ENCODE measurements around the gene PPP1R13L. TPM values are rescaled to one million over a fixed set of nuclear protein-coding genes. Genes with fewer than 3 reads are reported as not detected.
"Not testable (repeated sequence)": the region's sequence is repeated elsewhere in the genome, so short reads cannot be mapped to it uniquely, and the experiment has no call there.

PPP1R13L gene
- total and polyA plus RNA-seq, 4 donors = 0.51 to 7.7 (median 4.9) TPM

DNA sequence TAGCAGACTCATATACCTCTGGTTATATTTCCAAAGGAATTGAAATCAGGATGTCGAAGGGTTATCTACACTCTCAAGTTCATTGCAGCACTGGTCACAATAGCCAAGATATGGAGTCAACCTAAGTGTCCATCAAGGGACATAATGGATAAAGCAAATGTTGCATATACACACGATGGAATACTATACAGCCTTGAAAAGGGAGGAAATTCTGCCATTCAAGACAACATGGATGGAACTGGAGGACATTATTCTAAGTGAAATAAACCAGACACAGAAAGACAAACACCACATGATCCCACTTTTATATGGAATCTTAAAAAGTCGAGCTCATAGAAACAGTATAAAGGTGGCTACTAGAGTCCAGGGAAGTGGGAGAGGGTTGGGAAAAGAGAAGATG, 32.5 kb upstream of the PPP1R13L start:
- TF ChIP-seq HNF4A (conservative IDR thresholded peaks at IDR 0.05) = no peak
- no peak for TF ChIP-seq ATF3 (IDR thresholded peaks at IDR 0.05)
- TF ChIP-seq ZBTB33 (IDR thresholded peaks at IDR 0.05) = no peak
- TF ChIP-seq EGR1 (IDR thresholded peaks at IDR 0.05; ENCODE audit: low read depth in 2 of 2) = no peak
- no peak for TF ChIP-seq HNF4G (IDR thresholded peaks at IDR 0.05)
- TF ChIP-seq YY1 (IDR thresholded peaks at IDR 0.05) = no peak
- TF ChIP-seq, protein P1, sequence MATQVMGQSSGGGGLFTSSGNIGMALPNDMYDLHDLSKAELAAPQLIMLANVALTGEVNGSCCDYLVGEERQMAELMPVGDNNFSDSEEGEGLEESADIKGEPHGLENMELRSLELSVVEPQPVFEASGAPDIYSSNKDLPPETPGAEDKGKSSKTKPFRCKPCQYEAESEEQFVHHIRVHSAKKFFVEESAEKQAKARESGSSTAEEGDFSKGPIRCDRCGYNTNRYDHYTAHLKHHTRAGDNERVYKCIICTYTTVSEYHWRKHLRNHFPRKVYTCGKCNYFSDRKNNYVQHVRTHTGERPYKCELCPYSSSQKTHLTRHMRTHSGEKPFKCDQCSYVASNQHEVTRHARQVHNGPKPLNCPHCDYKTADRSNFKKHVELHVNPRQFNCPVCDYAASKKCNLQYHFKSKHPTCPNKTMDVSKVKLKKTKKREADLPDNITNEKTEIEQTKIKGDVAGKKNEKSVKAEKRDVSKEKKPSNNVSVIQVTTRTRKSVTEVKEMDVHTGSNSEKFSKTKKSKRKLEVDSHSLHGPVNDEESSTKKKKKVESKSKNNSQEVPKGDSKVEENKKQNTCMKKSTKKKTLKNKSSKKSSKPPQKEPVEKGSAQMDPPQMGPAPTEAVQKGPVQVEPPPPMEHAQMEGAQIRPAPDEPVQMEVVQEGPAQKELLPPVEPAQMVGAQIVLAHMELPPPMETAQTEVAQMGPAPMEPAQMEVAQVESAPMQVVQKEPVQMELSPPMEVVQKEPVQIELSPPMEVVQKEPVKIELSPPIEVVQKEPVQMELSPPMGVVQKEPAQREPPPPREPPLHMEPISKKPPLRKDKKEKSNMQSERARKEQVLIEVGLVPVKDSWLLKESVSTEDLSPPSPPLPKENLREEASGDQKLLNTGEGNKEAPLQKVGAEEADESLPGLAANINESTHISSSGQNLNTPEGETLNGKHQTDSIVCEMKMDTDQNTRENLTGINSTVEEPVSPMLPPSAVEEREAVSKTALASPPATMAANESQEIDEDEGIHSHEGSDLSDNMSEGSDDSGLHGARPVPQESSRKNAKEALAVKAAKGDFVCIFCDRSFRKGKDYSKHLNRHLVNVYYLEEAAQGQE (IDR thresholded peaks at IDR 0.05) = no peak
- no peak for TF ChIP-seq NR2F2 (IDR thresholded peaks at IDR 0.05)
- no peak for TF ChIP-seq GABPA (IDR thresholded peaks at IDR 0.05 in 1 of 2, conservative IDR thresholded peaks at IDR 0.05 in 1 of 2)
- TF ChIP-seq CTCF (IDR thresholded peaks at IDR 0.05; ENCODE audit: low read depth, low read length, missing input control) = no peak
- TF ChIP-seq FOXA2 (IDR thresholded peaks at IDR 0.05) = no peak
- TF ChIP-seq SP1 (IDR thresholded peaks at IDR 0.05) = no peak
- TF ChIP-seq TAF1 (conservative IDR thresholded peaks at IDR 0.05) = no peak
- no peak for TF ChIP-seq FOXA1 (IDR thresholded peaks at IDR 0.05)
- no peak for TF ChIP-seq RXRA (IDR thresholded peaks at IDR 0.05)
- TF ChIP-seq JUND (IDR thresholded peaks at IDR 0.05) = no peak
- TF ChIP-seq, protein P2, sequence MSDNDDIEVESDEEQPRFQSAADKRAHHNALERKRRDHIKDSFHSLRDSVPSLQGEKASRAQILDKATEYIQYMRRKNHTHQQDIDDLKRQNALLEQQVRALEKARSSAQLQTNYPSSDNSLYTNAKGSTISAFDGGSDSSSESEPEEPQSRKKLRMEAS (IDR thresholded peaks at IDR 0.05) = no peak
- no peak for TF ChIP-seq RAD21 (IDR thresholded peaks at IDR 0.05)
- Histone ChIP-seq H3K36me3 (ENCODE audit: control insufficient read depth in 4 of 4, insufficient read depth in 3 of 4, low read depth in 1 of 4, low read length in 3 of 4) (no peaks in the 10 kb centered on the region), H3K4me3 (ENCODE audit: low read depth in 1 of 3, low read length in 3 of 3) (no peak overlapping the region), H3K27me3 (ENCODE audit: control insufficient read depth in 4 of 4, insufficient read depth in 4 of 4, low read length in 3 of 4) (no peaks in the 10 kb centered on the region), H3K9ac (ENCODE audit: low read depth in 1 of 2, low read length in 2 of 2) (no peak overlapping the region), H3K4me1 (ENCODE audit: control insufficient read depth in 4 of 4, insufficient read depth in 4 of 4, low read length in 3 of 4) (no peaks in the 10 kb centered on the region), H3K9me3 (ENCODE audit: control insufficient read depth in 4 of 4, low read length in 3 of 4) (no peaks in the 10 kb centered on the region), H3K27ac (ENCODE audit: low read depth in 1 of 2, low read length in 2 of 2) (no peak overlapping the region)
- 87% methylated on average over 3 of the region's 3 CpGs for WGBS
- DNase-seq (ENCODE audit: low spot score) = no peak

DNA sequence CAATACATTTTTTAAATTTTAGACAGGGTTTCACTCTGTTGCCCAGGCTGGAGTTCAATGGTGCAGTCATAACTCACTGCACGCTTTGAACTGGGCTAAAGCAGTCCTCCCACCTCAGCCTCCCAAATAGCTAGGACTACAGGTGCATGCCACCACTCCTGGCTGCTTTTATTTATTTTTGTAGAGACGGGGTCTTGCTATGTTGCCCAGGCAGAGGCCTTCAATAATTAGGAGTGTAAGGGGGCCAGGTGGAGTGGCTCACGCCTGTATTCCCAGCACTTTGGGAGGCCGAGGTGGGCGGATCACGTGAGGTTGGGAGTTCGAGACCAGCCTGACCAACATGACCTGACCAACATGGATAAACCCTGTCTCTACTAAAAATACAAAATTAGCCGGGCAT, 27.7 kb upstream of the PPP1R13L start:
- not testable (repeated sequence) for H3K4me3 ChIP-seq (ENCODE audit: low read depth in 1 of 3, low read length in 3 of 3); H3K9ac ChIP-seq (ENCODE audit: low read depth in 1 of 2, low read length in 2 of 2); H3K4me1 ChIP-seq (ENCODE audit: control insufficient read depth in 4 of 4, insufficient read depth in 4 of 4, low read length in 3 of 4); H3K27ac ChIP-seq (ENCODE audit: low read depth in 1 of 2, low read length in 2 of 2); H3K27me3 ChIP-seq (ENCODE audit: control insufficient read depth in 4 of 4, insufficient read depth in 4 of 4, low read length in 3 of 4); DNase-seq (ENCODE audit: low spot score); H3K36me3 ChIP-seq (ENCODE audit: control insufficient read depth in 4 of 4, insufficient read depth in 3 of 4, low read depth in 1 of 4, low read length in 3 of 4); H3K9me3 ChIP-seq (ENCODE audit: control insufficient read depth in 4 of 4, low read length in 3 of 4)
- WGBS = 93% methylated on average over 8 of the region's 8 CpGs

- H3K9me3 ChIP-seq (ENCODE audit: control insufficient read depth in 4 of 4, low read length in 3 of 4); H3K27me3 ChIP-seq (ENCODE audit: control insufficient read depth in 4 of 4, insufficient read depth in 4 of 4, low read length in 3 of 4); H3K4me1 ChIP-seq (ENCODE audit: control insufficient read depth in 4 of 4, insufficient read depth in 4 of 4, low read length in 3 of 4); H3K4me3 ChIP-seq (ENCODE audit: low read depth in 1 of 3, low read length in 3 of 3); DNase-seq (ENCODE audit: low spot score); H3K9ac ChIP-seq (ENCODE audit: low read depth in 1 of 2, low read length in 2 of 2); H3K27ac ChIP-seq (ENCODE audit: low read depth in 1 of 2, low read length in 2 of 2); H3K36me3 ChIP-seq (ENCODE audit: control insufficient read depth in 4 of 4, insufficient read depth in 3 of 4, low read depth in 1 of 4, low read length in 3 of 4): not testable (repeated sequence)
- 61% methylated on average over 9 of the region's 9 CpGs for WGBS
These were observed 26.1 kb upstream of the PPP1R13L start for GRCh38 chr19:45431008-45431407.

DNA sequence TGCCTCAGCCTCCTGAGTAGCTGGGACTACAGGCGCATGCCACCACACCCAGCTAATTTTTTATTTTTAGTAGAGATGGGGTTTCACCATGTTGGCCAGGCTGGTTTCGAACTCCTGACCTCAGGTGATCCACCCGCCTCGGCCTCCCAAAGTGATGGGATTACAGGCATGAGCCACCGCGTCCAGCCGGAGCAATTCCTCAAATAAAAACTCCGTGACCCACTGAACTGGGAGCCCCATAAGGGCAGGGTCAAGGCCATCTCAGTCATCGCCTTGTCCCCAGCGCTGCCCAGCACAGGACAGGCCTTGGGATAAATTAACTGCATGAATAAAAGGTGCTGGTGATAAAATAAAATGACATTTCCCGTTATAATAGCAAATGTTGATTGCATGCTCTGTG, 25.0 kb upstream of the PPP1R13L start:
- H3K4me1 ChIP-seq (ENCODE audit: control insufficient read depth in 4 of 4, insufficient read depth in 4 of 4, low read length in 3 of 4); H3K27me3 ChIP-seq (ENCODE audit: control insufficient read depth in 4 of 4, insufficient read depth in 4 of 4, low read length in 3 of 4); H3K27ac ChIP-seq (ENCODE audit: low read depth in 1 of 2, low read length in 2 of 2); H3K9me3 ChIP-seq (ENCODE audit: control insufficient read depth in 4 of 4, low read length in 3 of 4); DNase-seq (ENCODE audit: low spot score); H3K4me3 ChIP-seq (ENCODE audit: low read depth in 1 of 3, low read length in 3 of 3); H3K36me3 ChIP-seq (ENCODE audit: control insufficient read depth in 4 of 4, insufficient read depth in 3 of 4, low read depth in 1 of 4, low read length in 3 of 4); H3K9ac ChIP-seq (ENCODE audit: low read depth in 1 of 2, low read length in 2 of 2): not testable (repeated sequence)
- WGBS = 58% methylated on average over 11 of the region's 11 CpGs
